ENCODE results near the gene CACNA1B.

DNA sequence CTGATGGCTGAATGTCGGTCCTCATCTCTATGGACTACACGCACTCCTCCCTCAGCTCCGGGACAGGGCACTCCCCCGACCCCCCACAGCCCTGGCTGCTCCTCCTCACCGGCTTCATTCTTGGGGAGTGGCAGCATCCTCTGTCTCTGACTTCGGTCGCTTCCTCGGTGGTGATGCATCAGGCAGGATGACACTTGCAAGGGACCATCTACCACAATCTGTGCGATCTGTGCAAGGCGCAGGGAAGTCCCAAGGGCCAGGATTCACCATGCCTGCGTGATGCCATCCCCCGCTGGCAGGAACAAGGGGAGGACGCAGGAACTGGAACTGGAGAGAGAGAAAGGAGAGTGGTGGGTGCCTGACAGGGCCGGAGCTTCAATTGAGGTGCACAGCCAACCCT is 2.2 kb upstream of the CACNA1B start:
- TF ChIP-seq, protein P1, sequence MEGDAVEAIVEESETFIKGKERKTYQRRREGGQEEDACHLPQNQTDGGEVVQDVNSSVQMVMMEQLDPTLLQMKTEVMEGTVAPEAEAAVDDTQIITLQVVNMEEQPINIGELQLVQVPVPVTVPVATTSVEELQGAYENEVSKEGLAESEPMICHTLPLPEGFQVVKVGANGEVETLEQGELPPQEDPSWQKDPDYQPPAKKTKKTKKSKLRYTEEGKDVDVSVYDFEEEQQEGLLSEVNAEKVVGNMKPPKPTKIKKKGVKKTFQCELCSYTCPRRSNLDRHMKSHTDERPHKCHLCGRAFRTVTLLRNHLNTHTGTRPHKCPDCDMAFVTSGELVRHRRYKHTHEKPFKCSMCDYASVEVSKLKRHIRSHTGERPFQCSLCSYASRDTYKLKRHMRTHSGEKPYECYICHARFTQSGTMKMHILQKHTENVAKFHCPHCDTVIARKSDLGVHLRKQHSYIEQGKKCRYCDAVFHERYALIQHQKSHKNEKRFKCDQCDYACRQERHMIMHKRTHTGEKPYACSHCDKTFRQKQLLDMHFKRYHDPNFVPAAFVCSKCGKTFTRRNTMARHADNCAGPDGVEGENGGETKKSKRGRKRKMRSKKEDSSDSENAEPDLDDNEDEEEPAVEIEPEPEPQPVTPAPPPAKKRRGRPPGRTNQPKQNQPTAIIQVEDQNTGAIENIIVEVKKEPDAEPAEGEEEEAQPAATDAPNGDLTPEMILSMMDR (IDR thresholded peaks at IDR 0.05), result no peak
- TF ChIP-seq POLR2A (IDR thresholded peaks at IDR 0.05), result no peak

All from suprapubic skin (tissue), 3 donors.